Neural cell (in vitro differentiated cells): ENCODE data around the gene PLCZ1. TPM values are rescaled to one million over a fixed set of nuclear protein-coding genes. Genes with fewer than 3 reads are reported as not detected.

ENCODE experiments used
- H2AFZ ChIP-seq: fragments of 200-600, 300-800 bp; sonication (generic), shearing (Covaris generic); 2 replicates; pipeline ENCODE4 v1.6.0; 2014; ENCODE audit warnings: low read depth, mild to moderate bottlenecking, antibody characterized with exemption, low read length, moderate library complexity
- H3F3A ChIP-seq: fragments of 200-600 bp; shearing (Covaris generic); 2 replicates; pipeline ENCODE4 v1.6.1; 2016; ENCODE audit warnings: mild to moderate bottlenecking, moderate library complexity, mixed read lengths, antibody characterized with exemption, low read length; ENCODE audit not compliant: insufficient read depth, poor library complexity, severe bottlenecking
- H3K27ac ChIP-seq: fragments of 200-600, 300-800 bp; sonication (generic), shearing (Covaris generic); 2 replicates; pipeline ENCODE4 v1.5.1; 2014; ENCODE audit warnings: mild to moderate bottlenecking, low read length, moderate library complexity
- H3K27me3 ChIP-seq: fragments of 300-800, 200-600 bp; sonication (generic), shearing (Covaris generic); 2 replicates; pipeline ENCODE4 v1.6.0; 2014; ENCODE audit warnings: mild to moderate bottlenecking, low read depth, low read length, moderate library complexity; ENCODE audit not compliant: insufficient read depth
- H3K36me3 ChIP-seq: fragments of 300-800, 200-600 bp; sonication (generic), shearing (Covaris generic); 2 replicates; pipeline ENCODE4 v1.5.1; 2014; ENCODE audit warnings: mild to moderate bottlenecking, antibody characterized with exemption, low read length, moderate library complexity; ENCODE audit not compliant: insufficient read depth
- H3K4me2 ChIP-seq: fragments of 300-800, 200-600 bp; sonication (generic), shearing (Covaris generic); 2 replicates; pipeline ENCODE4 v1.6.0; 2014; ENCODE audit warnings: mild to moderate bottlenecking, low read length
- H3K4me3 ChIP-seq: fragments of 300-800, 200-600 bp; sonication (generic), shearing (Covaris generic); 2 replicates; pipeline ENCODE4 v1.5.1; 2014; ENCODE audit warnings: mild to moderate bottlenecking, low read length, moderate library complexity
- H3K79me2 ChIP-seq: fragments of 200-600 bp; shearing (Covaris generic); replicated peaks from 2 replicates; pipeline ENCODE4 v1.6.0; 2014; ENCODE audit warnings: mild to moderate bottlenecking, low read length, moderate library complexity; ENCODE audit not compliant: insufficient read depth
- H3K9ac ChIP-seq: fragments of 300-800, 200-600 bp; sonication (generic), shearing (Covaris generic); 2 replicates; pipeline ENCODE4 v1.6.1; 2016; ENCODE audit warnings: mild to moderate bottlenecking, low read length, mixed read lengths
- H3K9me2 ChIP-seq: fragments of 200-600 bp; shearing (Covaris generic); 2 replicates; pipeline ENCODE4 v1.6.1; 2016; ENCODE audit warnings: mild to moderate bottlenecking, low read length, mixed read lengths; ENCODE audit not compliant: insufficient read depth
- H3K9me3 ChIP-seq: fragments of 200-600, 300-800 bp; sonication (generic), shearing (Covaris generic); 2 replicates; pipeline ENCODE4 v1.6.1; 2016; ENCODE audit warnings: mild to moderate bottlenecking, mixed run types, low read length, moderate library complexity, mixed read lengths
- H4K20me1 ChIP-seq: fragments of 200-600 bp; shearing (Covaris generic); 2 replicates; pipeline ENCODE4 v1.6.1; 2016; ENCODE audit warnings: mild to moderate bottlenecking, mixed run types; ENCODE audit not compliant: insufficient read depth
- CTCF ChIP-seq: fragments of 450-650 bp; IDR thresholded peaks from 2 replicates; pipeline ENCODE4 v1.5.1; 2014; ENCODE audit warnings: antibody characterized with exemption, mild to moderate bottlenecking, moderate library complexity; ENCODE audit not compliant: poor library complexity, severe bottlenecking
- EP300 ChIP-seq: fragments of 450-650 bp; conservative IDR thresholded peaks from 2 replicates; pipeline ENCODE4 v1.6.1; 2014; ENCODE audit warnings: antibody characterized with exemption, mild to moderate bottlenecking, moderate library complexity; ENCODE audit not compliant: poor library complexity, severe bottlenecking
- EZH2 ChIP-seq: fragments of 200-600, 300-800 bp; shearing (Covaris generic), sonication (generic); IDR thresholded peaks from 2 replicates; pipeline ENCODE4 v1.6.1; 2014; ENCODE audit warnings: antibody characterized with exemption, low read length, borderline replicate concordance, mild to moderate bottlenecking; ENCODE audit not compliant: insufficient read depth, poor library complexity, severe bottlenecking
- MXI1 ChIP-seq: fragments of 450-650 bp; conservative IDR thresholded peaks from 2 replicates; pipeline ENCODE4 v1.6.1; 2014; ENCODE audit warnings: antibody characterized with exemption, mild to moderate bottlenecking; ENCODE audit not compliant: poor library complexity, severe bottlenecking
- POLR2AphosphoS5 ChIP-seq: IDR thresholded peaks from 2 replicates; pipeline ENCODE4 v1.6.1; 2012
- RAD21 ChIP-seq: fragments of 450-650 bp; conservative IDR thresholded peaks from 2 replicates; pipeline ENCODE4 v1.6.1; 2014; ENCODE audit warnings: antibody characterized with exemption, mild to moderate bottlenecking, moderate library complexity
- SMC3 ChIP-seq: fragments of 450-650 bp; conservative IDR thresholded peaks from 2 replicates; pipeline ENCODE4 v1.6.1; 2014; ENCODE audit warnings: antibody characterized with exemption, mild to moderate bottlenecking, moderate library complexity; ENCODE audit not compliant: poor library complexity
- TAF1 ChIP-seq: IDR thresholded peaks from 2 replicates; pipeline ENCODE4 v1.6.1; 2012; ENCODE audit warnings: low read depth
- polyA plus RNA-seq: library from polyadenylated mRNA; depleted of rRNA; stranded (reverse); fragments of >200 nt; gene quantifications from 2 replicates; pipeline ENCODE4 v1.2.3, GENCODE V29; 2014
- TF ChIP-seq, protein P1 (sequence below): IDR thresholded peaks from 2 replicates; pipeline ENCODE4 v1.6.1; 2012; ENCODE audit warnings: borderline replicate concordance

The PLCZ1 gene
- polyA plus RNA-seq, 1 donor from 2014 or later: not detected

GRCh38 chr12:18721452-18721851 lies 16.4 kb downstream of the PLCZ1 start:
- Histone ChIP-seq H3K79me2 (no peaks in the 10 kb centered on the region), H3K4me3 (no peak overlapping the region), H4K20me1 (no peaks in the 10 kb centered on the region), H3K9me2 (no peaks in the 10 kb centered on the region), H3K27ac (no peak overlapping the region), H3K9me3 (no peaks in the 10 kb centered on the region), H3K27me3 (no peaks in the 10 kb centered on the region), H3F3A (no peaks in the 10 kb centered on the region), H3K4me2 (no peak overlapping the region), H3K36me3 (no peaks in the 10 kb centered on the region), H2AFZ (no peak overlapping the region), H3K9ac (no peak overlapping the region)
- TF ChIP-seq, protein P1, sequence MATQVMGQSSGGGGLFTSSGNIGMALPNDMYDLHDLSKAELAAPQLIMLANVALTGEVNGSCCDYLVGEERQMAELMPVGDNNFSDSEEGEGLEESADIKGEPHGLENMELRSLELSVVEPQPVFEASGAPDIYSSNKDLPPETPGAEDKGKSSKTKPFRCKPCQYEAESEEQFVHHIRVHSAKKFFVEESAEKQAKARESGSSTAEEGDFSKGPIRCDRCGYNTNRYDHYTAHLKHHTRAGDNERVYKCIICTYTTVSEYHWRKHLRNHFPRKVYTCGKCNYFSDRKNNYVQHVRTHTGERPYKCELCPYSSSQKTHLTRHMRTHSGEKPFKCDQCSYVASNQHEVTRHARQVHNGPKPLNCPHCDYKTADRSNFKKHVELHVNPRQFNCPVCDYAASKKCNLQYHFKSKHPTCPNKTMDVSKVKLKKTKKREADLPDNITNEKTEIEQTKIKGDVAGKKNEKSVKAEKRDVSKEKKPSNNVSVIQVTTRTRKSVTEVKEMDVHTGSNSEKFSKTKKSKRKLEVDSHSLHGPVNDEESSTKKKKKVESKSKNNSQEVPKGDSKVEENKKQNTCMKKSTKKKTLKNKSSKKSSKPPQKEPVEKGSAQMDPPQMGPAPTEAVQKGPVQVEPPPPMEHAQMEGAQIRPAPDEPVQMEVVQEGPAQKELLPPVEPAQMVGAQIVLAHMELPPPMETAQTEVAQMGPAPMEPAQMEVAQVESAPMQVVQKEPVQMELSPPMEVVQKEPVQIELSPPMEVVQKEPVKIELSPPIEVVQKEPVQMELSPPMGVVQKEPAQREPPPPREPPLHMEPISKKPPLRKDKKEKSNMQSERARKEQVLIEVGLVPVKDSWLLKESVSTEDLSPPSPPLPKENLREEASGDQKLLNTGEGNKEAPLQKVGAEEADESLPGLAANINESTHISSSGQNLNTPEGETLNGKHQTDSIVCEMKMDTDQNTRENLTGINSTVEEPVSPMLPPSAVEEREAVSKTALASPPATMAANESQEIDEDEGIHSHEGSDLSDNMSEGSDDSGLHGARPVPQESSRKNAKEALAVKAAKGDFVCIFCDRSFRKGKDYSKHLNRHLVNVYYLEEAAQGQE: no peak
- TF ChIP-seq RAD21 (no peak), MXI1 (no peak), CTCF (no peak), POLR2AphosphoS5 (no peak), EZH2 (no peak), SMC3 (no peak), TAF1 (no peak), EP300 (no peak)

DNA sequence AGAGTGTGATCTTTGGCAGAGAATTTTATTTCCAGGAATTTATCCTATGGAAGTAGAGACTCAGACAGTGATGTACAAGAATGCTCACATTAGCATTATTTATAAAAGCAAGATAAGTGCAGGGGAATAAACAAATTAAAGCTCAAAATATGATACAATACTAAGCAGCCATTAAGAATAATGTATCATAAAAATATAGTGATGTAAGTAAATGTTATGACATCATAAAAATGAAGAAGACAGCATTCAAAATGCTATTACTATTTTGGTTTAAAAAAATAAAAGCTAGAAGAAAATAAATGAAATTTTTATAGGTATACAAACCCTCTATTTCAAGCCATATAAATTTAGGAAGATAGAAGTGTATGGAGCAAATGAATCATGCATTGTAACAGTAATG lies 17.1 kb downstream of the PLCZ1 start:
- TF ChIP-seq, protein P1: no peak
- TF ChIP-seq POLR2AphosphoS5: no peak
- TF ChIP-seq CTCF: no peak
- no peak for TF ChIP-seq MXI1
- no peak for TF ChIP-seq RAD21
- TF ChIP-seq EP300: no peak
- TF ChIP-seq EZH2: no peak
- no peak for TF ChIP-seq SMC3
- no peak for TF ChIP-seq TAF1
- H2AFZ ChIP-seq: no peak overlapping the region
- no peak overlapping the region for H3K4me3 ChIP-seq
- H3K4me2 ChIP-seq: no peak overlapping the region
- no peaks in the 10 kb centered on the region for H3K36me3 ChIP-seq
- no peaks in the 10 kb centered on the region for H3K79me2 ChIP-seq
- H3K9me2 ChIP-seq: no peaks in the 10 kb centered on the region
- H3K9me3 ChIP-seq: no peaks in the 10 kb centered on the region
- H3K27ac ChIP-seq: no peak overlapping the region
- no peaks in the 10 kb centered on the region for H4K20me1 ChIP-seq
- no peak overlapping the region for H3K9ac ChIP-seq
- no peaks in the 10 kb centered on the region for H3F3A ChIP-seq
- H3K27me3 ChIP-seq: no peaks in the 10 kb centered on the region
